Stimulated activated CD8-positive, alpha-beta memory T cell treated with anti-CD3 and anti-CD28 coated beads, Interleukin-12 subunit alpha, Interleukin-12 subunit beta, amount 100 ng/mL, for 24 hours (primary cell): ENCODE results near the gene CHRM4.

Source experiments
- DNase-seq: peaks from one replicate; pipeline ENCODE4 v3.0.0-alpha.2; 2020; ENCODE audit errors: extremely low read depth

CHRM4 gene

DNA sequence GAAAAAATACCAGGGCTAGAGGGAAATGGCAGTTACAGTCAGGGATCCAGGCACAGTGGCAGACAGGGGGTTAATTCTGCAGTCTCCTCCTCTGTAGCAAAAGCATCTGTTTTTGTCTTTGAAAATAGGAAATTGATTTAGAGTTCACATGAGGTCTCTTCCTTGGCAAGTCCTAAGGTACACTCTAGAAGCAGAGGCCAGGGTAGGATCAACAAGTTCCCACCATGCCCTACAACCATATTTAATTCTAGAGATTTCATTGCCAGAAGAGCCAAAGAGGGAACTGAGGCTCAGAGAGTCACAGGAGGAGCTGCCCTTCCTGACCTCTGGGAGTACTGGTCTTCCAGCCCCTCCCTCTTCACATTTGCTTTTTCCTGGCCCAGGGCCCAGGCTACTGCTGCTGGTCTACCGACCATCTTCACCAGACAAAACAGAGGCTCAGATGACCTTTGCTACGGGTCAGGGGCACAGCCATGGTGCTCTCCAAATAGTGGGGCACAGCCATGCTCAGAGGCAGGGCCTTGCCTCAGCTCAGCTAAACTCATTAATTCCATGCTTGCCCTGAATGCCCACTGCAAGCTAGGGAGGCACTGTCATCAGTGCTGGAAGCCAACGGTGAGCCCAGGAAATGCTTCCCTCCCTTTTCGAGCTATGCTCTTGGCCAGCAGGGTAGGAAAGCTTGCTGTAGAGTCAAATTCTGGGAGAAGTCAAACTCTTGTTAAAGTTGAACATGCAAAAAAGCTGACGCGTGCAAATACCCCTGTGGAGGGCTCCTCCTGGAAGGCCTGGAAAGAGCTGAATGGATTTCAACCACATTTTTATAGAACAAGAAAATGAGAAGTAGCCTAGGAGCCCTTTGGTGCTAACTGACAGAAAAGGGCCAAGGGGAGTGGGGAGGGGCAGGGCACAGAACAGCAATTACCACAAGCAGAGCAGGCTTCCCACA lies 11.7 kb upstream of the CHRM4 start:
- no peak for DNase-seq

DNA sequence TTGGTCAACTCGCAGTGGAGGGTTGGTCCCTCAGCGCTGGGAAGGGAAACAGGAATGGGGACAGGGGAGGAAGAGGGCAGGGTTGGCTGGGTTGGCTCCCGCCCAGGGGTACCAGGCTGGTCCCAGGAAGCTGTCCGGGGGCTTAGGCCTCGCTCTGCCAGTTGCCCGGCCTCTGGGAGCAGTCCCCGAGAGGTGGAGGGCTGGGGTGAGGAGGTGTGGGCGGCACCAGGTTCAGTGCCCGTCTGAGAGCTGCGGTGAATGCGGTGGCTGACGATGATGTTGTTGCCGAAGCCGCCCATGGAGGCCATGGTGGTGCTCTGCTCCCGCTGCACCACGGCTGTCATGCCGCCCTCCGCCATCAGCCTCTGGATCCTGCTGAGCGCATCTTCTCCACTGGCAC lies 6.0 kb upstream of the CHRM4 start:
- no peak for DNase-seq

DNA sequence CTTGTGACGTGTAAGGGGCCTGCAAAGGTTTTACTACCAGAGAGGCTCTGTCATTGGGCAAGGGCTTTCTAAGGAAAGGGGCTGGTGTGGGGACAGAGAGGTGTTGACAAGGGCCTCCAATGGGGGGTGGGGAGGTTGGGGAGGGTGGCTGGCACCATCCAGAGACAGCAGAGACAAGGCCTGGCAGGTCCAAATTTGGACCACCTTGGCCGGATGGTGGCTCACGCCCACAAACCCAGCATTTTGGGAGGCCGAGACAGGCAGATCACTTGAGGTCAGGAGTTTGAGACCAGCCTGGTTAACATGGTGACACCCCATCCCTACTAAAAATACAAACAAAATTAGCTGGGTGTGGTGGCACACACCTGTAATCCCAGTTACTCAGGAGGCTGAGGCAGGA lies 2.2 kb upstream of the CHRM4 start:
- no peak for DNase-seq

- no peak for DNase-seq
Measured at GRCh38 chr11:46393231-46393616, 1.6 kb upstream of the CHRM4 start.

DNA sequence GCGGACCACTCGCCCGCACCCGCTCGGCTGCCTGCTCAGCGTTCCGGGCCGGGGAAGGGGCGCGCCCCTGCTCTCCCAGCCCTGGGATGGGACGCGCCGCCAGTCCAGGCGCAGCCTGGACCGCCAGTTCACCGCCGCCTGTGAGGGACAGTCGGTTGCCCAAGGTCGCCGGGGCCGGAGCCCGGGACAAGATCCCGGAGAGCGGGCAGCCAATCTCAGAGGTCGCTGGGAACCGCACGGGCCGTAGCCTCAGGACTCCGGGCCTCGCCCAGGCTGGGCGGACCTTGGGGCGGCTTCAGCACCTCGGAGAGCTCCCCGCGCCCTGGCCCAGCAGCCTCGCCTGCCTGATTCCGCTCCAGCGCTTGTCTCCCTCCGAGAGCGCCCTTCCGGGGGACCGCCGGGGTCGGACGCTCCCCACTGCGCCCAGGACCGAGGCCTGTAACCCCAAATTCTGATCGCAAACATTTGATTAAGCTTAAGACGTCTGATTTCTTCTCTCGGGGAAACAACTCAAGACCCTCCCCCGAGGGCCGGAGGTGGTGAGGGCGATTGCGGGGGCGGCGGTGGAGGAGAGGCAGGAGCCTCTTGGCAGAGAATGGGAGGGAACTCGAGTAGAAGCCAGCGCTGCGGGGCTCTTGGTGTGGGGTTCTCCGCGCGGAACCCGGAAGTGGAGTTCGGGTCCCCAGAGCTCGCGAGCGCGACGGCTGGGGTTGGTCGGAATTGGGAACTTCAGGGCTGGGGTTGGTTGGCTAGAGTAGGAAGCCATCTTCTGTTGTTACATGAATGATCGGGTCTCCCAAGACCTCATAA lies 1.1 kb upstream of the CHRM4 start:
- DNase-seq = peak; percentile 42

GRCh38 chr11:46391186-46391577 lies 394 bp downstream of the CHRM4 start:
- no peak for DNase-seq

DNA sequence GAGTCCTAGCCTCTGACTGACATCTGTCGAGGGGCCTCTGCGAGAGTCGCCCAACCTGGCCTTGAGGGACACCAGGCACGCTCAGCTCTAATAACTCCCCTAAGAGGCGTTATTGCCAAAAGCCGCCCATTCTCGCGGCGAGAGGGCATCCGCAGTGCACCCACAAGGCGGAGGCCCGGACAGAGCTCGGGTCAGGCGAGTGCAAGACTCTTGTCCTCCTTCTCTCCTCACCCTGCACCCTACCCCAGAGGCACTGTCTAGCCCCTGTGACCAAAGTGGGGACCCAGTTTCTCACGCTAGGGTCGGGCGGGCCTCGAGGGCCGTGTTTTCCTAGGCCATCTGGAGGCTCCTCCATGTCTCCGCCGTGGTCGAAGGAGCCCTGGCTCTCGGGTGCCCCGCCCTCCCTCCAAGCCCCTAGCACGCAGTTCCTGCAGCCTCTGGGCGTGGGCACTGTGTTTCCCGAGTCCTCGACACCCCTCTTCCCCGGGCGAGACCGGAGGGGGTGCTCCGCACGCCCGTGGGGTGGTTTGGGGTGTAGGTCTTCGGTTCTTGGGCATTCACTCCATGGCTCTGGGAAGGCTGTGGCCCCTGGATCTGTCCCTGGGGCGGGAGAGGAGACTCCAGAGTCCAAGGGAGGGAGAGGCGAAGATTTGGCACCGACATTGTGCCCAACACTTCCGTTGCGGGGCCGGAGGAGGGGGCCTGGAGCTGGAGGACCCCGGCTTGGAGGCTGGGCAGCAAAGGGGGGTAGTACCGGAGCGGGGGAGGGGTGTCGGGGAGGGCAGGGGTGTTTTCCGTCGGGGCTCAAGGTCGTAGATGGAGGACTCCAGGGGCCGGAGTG lies 1.0 kb downstream of the CHRM4 start:
- no peak for DNase-seq

GRCh38 chr11:46389450-46390330 lies 1.9 kb downstream of the CHRM4 start:
- no peak for DNase-seq

DNA sequence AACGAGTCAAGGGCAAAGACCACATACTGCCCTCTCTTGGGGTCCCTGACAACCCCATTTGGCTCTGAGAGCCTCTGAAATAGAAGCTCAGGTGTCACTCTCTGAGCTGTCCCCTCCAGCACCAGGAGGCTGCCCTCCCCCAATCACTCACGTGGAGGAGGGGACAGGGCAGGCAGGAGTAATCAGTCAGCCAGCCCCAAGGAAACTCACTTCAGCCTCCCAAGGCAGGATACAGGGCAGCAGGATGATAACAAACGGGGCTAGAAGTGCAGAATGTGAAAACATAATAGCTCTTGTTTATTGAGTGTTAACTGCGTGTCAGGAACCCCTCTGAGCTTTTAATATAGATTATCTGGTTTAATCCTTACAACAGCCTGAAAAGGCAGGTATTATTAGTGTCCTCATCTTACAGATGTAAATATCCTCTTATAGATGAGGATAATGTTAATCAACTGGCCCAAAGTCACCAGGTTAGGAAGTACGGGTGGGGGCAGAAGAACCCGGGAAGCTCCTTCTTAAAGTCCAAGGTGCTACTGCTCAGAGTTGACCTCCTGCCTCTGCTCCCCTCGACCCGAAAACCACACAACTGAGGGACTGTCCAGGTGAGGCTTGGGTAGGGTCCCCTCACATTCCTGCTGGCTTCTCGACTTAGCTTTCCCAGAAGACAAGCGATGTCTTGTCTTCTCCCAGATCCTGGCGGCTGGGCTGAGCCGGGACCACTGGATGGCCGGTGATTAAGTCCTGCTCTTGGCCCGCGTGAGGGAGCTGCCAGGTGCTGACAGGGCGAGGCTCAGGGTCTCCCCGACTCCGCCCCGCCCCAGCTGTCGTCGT lies 2.7 kb downstream of the CHRM4 start:
- no peak for DNase-seq

GRCh38 chr11:46387919-46388618 lies 3.5 kb downstream of the CHRM4 start:
- DNase-seq = no peak

- DNase-seq = no peak
Measured at GRCh38 chr11:46387456-46387855, 4.1 kb downstream of the CHRM4 start.

DNA sequence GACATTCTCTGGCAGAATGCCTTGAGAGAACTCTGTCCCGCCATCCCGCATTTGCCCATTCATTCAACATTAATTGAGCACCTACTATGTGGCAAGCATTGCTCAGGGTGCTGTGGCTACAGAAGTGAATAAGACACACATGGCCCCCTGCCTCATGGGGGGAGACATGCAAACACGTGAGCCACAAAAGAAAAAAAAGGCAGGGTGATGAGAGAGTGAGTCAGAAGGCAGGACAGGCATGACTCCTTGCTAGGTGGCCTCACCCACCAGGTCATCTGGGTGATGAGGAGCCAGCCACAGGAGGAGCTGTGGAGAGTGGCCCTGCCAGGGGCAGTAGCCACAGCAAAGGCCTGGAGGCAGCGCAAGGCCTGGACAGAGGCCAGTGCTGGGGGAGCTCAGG lies 4.9 kb downstream of the CHRM4 start:
- no peak for DNase-seq

DNA sequence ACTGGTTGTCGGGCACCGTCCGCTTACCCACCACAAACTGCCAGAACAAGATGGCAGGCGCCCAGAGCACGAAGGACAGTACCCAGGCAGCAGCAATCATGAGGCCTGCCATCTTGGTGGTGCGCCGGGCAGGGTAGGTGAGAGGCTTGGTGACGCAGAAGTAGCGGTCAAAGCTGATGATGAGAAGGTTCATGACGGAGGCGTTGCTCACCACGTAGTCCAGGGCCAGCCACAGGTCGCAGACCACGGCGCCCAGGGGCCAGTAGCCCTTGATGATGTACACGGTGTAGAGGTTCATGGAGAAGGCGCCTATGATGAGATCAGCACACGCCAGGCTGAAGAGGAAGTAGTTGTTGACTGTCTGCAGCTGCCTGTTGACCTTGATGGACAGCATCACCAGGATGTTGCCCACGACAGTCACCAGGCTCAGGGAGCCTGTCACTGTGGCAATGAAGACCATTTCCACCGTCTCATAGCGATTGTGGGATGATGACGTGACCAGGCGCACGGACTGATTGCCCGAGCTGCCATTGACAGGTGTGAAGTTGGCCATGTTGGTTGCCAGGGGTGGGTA lies 5.5 kb downstream of the CHRM4 start:
- DNase-seq = no peak

- no peak for DNase-seq
Measured at GRCh38 chr11:46385169-46386004, 6.2 kb downstream of the CHRM4 start.

DNA sequence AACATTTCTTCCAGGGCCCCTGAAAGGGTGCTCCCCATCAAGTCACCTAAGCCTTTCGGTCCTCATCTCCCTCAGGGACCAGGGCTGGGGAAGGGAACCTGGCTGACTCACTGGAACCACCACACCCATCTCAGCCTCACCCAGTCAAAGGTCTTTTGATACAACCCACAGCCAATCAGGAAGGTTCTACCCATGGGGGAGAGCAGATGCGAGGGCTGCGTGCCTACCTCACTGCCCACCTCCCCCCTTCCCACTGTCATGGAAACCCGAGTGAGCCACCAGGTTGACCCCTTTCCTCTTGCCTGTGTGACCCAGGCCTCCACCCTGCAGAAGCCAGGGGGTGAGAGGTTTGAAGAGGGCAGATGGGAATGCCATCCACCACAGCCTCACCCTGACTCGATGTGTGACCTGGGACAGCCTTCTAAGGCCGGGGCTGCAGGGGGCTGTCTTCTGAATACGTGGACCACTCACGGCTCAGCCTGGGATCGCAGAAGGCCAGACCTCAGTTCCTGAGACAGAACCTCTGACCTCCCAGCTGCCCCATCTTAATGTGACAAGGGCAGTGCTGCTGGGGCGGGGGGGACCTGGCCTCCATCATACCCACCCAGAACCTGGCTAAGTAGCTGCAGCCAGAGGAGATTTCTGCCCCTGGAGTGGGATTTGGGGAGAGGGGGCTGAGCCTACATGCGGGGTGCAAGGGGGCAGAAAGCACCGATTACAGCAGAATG lies 7.4 kb downstream of the CHRM4 start:
- DNase-seq = no peak

GRCh38 chr11:46383404-46383758 lies 8.2 kb downstream of the CHRM4 start:
- DNase-seq = no peak

DNA sequence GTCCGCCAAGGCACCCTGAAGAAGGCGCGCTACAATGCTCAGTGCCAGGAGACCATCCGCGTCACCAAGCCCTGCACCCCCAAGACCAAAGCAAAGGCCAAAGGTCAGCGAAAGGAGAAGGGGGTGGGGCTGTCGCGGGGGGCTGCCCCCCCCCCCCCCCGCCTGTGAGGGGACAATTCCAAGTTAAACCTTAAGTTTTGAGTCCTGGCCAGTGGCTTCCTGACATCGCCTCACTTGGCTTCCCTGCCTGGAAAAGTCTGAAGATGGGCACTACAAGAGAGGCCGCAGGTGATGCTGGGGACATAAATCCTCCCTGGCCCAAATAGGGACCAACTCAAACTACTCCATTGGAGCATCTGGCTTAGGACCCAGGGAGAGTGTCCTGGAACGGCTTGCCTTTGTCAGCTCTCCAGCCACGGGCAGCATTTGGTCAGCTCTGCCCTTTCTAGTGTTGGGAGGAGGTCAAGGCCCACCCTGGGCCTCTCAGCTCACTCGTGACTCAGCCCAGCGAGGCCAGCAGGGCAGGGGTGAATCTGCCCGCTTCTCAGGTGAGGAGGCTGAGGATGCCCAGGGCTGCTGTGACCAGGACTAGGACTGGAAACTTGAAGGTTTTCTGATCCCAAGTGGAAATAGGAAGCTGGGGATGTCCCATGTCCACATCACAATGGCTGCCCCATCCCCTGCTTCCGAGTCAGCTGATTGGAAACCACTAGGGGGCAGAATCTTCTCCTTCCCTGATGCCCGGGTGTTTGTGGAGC lies 8.8 kb downstream of the CHRM4 start:
- DNase-seq = no peak
